ENCODE results near the gene PRDM16. TPM values are rescaled to one million over a fixed set of nuclear protein-coding genes. Genes with fewer than 3 reads are reported as not detected.

PRDM16 gene
- total and polyA plus RNA-seq, 2 of the 13 experiments (the other 11 are each of a cell fraction or from before 2014, with no cell fraction given), result 0.15 to 0.81 TPM

DNA sequence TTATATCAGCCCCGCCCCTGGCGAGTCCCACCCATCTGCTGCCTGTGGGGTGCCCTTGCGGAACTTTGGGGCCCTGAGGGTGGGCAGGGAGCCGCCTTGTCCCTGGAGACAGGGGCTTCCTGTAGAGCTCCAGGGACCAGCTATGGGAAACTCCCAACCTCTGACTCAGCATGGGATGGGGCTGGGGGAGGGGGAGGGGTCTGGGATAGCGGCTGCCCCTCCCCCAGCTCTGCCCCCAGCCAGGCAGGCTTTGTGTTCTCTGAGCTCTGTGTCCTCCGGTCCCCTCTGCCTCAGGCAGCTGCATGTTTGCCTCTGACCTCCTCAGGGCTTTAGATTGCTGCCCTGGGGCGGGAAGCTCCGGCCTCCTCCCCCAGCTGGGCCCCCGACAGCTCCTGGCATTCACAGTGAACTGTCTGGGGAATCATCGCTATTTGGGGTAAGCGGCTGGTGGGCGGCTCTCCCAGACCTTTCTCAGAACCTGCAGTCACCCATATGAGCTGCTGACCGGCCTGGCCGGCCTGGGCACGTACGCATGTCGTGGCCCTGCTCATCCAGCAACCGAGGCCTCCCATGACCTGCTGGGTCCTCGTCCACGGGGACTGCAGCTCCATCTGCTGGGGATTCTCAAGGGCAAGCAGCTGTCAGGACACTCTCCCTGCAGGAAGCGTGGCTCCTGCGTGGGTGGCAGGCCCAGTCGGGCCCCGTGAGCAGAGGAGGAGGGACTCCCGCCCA is 402.5 kb downstream of the PRDM16 start (continued):
- TF ChIP-seq ZC3H13 (CRISPR knock-in tag; IDR thresholded peaks at IDR 0.05) (peak; percentile 92), AHR (CRISPR knock-in tag; IDR thresholded peaks at IDR 0.05) (0 out of 2 replicates have a peak, but pooled peaks have one; percentile 72), HNF1A (IDR thresholded peaks at IDR 0.05; ENCODE audit: low read depth) (peak; percentile 34; the same call in 1 of the 2 replicates), HNF1A (CRISPR knock-in tag; IDR thresholded peaks at IDR 0.05; ENCODE audit: borderline replicate concordance) (peak; percentile 26; the same call in 1 of the 2 replicates), ZNF607 (CRISPR knock-in tag; IDR thresholded peaks at IDR 0.05; ENCODE audit: borderline replicate concordance) (0 out of 2 replicates have a peak, but pooled peaks have one; percentile 22), TOPORS (CRISPR knock-in tag; IDR thresholded peaks at IDR 0.05) (no peak), KLF16 (CRISPR knock-in tag; IDR thresholded peaks at IDR 0.05) (peak in 1 of 2 experiments; percentile 90; a peak in 2 of 4 replicates), ZNF766 (CRISPR knock-in tag; IDR thresholded peaks at IDR 0.05; ENCODE audit: borderline replicate concordance) (peak; percentile 54; the same call in 1 of the 2 replicates), CHD2 (IDR thresholded peaks at IDR 0.05; ENCODE audit: low read depth, low read length) (peak; percentile 69; the same call in 1 of the 2 replicates), TCF7 (IDR thresholded peaks at IDR 0.05; ENCODE audit: low read depth) (no peak), ZNF879 (CRISPR knock-in tag; IDR thresholded peaks at IDR 0.05) (no peak; the same call in 1 of the 2 replicates), MIXL1 (CRISPR knock-in tag; IDR thresholded peaks at IDR 0.05) (peak; percentile 44; the same call in 1 of the 2 replicates), MED13 (CRISPR knock-in tag; IDR thresholded peaks at IDR 0.05) (no peak), FIP1L1 (IDR thresholded peaks at IDR 0.05; ENCODE audit: borderline replicate concordance, insufficient read depth, low read depth, low read length) (0 out of 2 replicates have a peak, but pooled peaks have one; percentile 46), HIVEP1 (CRISPR knock-in tag; IDR thresholded peaks at IDR 0.05) (peak; percentile 87), HOXA3 (CRISPR knock-in tag; IDR thresholded peaks at IDR 0.05) (peak; percentile 48)
- TF ChIP-seq, protein P1, sequence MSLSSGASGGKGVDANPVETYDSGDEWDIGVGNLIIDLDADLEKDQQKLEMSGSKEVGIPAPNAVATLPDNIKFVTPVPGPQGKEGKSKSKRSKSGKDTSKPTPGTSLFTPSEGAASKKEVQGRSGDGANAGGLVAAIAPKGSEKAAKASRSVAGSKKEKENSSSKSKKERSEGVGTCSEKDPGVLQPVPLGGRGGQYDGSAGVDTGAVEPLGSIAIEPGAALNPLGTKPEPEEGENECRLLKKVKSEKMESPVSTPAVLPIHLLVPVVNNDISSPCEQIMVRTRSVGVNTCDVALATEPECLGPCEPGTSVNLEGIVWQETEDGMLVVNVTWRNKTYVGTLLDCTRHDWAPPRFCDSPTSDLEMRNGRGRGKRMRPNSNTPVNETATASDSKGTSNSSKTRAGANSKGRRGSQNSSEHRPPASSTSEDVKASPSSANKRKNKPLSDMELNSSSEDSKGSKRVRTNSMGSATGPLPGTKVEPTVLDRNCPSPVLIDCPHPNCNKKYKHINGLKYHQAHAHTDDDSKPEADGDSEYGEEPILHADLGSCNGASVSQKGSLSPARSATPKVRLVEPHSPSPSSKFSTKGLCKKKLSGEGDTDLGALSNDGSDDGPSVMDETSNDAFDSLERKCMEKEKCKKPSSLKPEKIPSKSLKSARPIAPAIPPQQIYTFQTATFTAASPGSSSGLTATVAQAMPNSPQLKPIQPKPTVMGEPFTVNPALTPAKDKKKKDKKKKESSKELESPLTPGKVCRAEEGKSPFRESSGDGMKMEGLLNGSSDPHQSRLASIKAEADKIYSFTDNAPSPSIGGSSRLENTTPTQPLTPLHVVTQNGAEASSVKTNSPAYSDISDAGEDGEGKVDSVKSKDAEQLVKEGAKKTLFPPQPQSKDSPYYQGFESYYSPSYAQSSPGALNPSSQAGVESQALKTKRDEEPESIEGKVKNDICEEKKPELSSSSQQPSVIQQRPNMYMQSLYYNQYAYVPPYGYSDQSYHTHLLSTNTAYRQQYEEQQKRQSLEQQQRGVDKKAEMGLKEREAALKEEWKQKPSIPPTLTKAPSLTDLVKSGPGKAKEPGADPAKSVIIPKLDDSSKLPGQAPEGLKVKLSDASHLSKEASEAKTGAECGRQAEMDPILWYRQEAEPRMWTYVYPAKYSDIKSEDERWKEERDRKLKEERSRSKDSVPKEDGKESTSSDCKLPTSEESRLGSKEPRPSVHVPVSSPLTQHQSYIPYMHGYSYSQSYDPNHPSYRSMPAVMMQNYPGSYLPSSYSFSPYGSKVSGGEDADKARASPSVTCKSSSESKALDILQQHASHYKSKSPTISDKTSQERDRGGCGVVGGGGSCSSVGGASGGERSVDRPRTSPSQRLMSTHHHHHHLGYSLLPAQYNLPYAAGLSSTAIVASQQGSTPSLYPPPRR (CRISPR knock-in tag; IDR thresholded peaks at IDR 0.05; ENCODE audit: borderline replicate concordance), result peak; percentile 73
- TF ChIP-seq, protein P2, sequence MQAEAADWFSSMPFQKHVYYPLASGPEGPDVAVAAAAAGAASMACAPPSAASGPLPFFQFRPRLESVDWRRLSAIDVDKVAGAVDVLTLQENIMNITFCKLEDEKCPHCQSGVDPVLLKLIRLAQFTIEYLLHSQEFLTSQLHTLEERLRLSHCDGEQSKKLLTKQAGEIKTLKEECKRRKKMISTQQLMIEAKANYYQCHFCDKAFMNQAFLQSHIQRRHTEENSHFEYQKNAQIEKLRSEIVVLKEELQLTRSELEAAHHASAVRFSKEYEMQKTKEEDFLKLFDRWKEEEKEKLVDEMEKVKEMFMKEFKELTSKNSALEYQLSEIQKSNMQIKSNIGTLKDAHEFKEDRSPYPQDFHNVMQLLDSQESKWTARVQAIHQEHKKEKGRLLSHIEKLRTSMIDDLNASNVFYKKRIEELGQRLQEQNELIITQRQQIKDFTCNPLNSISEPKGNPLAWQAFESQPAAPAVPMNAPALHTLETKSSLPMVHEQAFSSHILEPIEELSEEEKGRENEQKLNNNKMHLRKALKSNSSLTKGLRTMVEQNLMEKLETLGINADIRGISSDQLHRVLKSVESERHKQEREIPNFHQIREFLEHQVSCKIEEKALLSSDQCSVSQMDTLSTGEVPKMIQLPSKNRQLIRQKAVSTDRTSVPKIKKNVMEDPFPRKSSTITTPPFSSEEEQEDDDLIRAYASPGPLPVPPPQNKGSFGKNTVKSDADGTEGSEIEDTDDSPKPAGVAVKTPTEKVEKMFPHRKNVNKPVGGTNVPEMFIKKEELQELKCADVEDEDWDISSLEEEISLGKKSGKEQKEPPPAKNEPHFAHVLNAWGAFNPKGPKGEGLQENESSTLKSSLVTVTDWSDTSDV (CRISPR knock-in tag; IDR thresholded peaks at IDR 0.05), result no peak; the same call in 1 of the 2 replicates
